Measurements from ENCODE around the gene PPID. TPM values are rescaled to one million over a fixed set of nuclear protein-coding genes. Genes with fewer than 3 reads are reported as not detected.

The PPID gene
- total and polyA plus RNA-seq, 2 of the 13 experiments (the other 11 are each of a cell fraction or from before 2014, with no cell fraction given), result 15.4 to 63.4 TPM

DNA sequence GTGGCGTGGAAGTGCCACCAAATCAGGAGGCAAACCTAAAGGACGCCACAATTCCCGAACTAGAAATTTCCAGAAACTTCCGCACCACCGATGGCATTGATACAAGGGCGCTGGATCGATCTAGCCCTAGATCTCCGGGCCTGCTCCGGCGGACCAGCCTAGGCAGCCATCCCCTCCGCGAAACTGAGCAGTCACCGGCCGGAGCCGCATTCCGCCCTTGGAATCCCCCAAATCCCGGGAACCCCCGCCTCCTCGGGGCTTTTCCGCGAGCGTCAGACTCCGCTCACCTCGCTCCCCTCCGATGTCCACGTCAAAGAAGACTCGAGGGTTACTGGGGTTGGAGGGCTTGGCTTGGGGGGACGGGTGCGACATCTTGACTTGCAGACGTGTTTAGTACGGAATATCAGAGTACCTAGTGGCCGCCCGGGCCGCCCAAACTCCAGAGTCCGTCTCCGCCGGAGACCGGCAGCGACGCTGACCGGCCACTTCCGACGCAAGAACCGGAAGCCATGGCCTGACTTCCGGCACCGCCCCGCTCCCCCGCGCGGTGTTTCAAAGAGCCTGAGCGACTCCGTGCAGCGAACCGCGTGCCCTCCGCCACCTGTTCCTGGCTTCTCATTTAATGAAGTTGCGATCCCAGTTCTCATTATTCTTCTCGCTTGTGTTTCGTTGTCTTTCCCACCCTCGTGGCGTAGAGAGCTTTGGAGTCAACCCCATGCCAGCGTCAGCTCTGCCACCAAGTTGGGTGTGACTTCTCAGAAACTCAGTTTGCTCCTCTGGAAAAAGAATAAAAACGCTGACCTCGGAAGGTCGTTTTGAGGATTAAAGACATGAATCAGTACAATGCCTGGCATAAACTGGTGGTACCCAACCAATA lies at the start of gene PPID (continued):
- TF ChIP-seq, protein P1, sequence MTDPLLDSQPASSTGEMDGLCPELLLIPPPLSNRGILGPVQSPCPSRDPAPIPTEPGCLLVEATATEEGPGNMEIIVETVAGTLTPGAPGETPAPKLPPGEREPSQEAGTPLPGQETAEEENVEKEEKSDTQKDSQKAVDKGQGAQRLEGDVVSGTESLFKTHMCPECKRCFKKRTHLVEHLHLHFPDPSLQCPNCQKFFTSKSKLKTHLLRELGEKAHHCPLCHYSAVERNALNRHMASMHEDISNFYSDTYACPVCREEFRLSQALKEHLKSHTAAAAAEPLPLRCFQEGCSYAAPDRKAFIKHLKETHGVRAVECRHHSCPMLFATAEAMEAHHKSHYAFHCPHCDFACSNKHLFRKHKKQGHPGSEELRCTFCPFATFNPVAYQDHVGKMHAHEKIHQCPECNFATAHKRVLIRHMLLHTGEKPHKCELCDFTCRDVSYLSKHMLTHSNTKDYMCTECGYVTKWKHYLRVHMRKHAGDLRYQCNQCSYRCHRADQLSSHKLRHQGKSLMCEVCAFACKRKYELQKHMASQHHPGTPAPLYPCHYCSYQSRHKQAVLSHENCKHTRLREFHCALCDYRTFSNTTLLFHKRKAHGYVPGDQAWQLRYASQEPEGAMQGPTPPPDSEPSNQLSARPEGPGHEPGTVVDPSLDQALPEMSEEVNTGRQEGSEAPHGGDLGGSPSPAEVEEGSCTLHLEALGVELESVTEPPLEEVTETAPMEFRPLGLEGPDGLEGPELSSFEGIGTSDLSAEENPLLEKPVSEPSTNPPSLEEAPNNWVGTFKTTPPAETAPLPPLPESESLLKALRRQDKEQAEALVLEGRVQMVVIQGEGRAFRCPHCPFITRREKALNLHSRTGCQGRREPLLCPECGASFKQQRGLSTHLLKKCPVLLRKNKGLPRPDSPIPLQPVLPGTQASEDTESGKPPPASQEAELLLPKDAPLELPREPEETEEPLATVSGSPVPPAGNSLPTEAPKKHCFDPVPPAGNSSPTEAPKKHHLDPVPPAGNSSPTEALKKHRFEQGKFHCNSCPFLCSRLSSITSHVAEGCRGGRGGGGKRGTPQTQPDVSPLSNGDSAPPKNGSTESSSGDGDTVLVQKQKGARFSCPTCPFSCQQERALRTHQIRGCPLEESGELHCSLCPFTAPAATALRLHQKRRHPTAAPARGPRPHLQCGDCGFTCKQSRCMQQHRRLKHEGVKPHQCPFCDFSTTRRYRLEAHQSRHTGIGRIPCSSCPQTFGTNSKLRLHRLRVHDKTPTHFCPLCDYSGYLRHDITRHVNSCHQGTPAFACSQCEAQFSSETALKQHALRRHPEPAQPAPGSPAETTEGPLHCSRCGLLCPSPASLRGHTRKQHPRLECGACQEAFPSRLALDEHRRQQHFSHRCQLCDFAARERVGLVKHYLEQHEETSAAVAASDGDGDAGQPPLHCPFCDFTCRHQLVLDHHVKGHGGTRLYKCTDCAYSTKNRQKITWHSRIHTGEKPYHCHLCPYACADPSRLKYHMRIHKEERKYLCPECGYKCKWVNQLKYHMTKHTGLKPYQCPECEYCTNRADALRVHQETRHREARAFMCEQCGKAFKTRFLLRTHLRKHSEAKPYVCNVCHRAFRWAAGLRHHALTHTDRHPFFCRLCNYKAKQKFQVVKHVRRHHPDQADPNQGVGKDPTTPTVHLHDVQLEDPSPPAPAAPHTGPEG (CRISPR knock-in tag; IDR thresholded peaks at IDR 0.05), result 0 out of 2 replicates have a peak, but pooled peaks have one; percentile 70
- TF ChIP-seq ZMYM3 (CRISPR knock-in tag; IDR thresholded peaks at IDR 0.05) (no peak), AGO2 (optimal IDR thresholded peaks at IDR 0.05; ENCODE audit: low read depth, low read length) (peak; percentile 83), PCBP1 (IDR thresholded peaks at IDR 0.05; ENCODE audit: borderline replicate concordance, low read depth, low read length) (no peak), ZNF430 (CRISPR knock-in tag; IDR thresholded peaks at IDR 0.05) (peak; percentile 65), CREM (IDR thresholded peaks at IDR 0.05) (peak; percentile 48; the same call in 1 of the 2 replicates), CREM (CRISPR knock-in tag; IDR thresholded peaks at IDR 0.05) (no peak), FOXP1 (IDR thresholded peaks at IDR 0.05) (no peak), FOXP1 (CRISPR knock-in tag; IDR thresholded peaks at IDR 0.05) (no peak; the same call in 1 of the 2 replicates), KAT2B (IDR thresholded peaks at IDR 0.05; ENCODE audit: borderline replicate concordance, low read depth, low read length) (no peak), ATF7-NPFF (CRISPR knock-in tag; IDR thresholded peaks at IDR 0.05; ENCODE audit: low read depth) (peak; percentile 35; the same call in 1 of the 2 replicates)
- TF ChIP-seq, protein P2, sequence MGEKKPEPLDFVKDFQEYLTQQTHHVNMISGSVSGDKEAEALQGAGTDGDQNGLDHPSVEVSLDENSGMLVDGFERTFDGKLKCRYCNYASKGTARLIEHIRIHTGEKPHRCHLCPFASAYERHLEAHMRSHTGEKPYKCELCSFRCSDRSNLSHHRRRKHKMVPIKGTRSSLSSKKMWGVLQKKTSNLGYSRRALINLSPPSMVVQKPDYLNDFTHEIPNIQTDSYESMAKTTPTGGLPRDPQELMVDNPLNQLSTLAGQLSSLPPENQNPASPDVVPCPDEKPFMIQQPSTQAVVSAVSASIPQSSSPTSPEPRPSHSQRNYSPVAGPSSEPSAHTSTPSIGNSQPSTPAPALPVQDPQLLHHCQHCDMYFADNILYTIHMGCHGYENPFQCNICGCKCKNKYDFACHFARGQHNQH (CRISPR knock-in tag; IDR thresholded peaks at IDR 0.05), result peak; percentile 95
- TF ChIP-seq, protein P3, sequence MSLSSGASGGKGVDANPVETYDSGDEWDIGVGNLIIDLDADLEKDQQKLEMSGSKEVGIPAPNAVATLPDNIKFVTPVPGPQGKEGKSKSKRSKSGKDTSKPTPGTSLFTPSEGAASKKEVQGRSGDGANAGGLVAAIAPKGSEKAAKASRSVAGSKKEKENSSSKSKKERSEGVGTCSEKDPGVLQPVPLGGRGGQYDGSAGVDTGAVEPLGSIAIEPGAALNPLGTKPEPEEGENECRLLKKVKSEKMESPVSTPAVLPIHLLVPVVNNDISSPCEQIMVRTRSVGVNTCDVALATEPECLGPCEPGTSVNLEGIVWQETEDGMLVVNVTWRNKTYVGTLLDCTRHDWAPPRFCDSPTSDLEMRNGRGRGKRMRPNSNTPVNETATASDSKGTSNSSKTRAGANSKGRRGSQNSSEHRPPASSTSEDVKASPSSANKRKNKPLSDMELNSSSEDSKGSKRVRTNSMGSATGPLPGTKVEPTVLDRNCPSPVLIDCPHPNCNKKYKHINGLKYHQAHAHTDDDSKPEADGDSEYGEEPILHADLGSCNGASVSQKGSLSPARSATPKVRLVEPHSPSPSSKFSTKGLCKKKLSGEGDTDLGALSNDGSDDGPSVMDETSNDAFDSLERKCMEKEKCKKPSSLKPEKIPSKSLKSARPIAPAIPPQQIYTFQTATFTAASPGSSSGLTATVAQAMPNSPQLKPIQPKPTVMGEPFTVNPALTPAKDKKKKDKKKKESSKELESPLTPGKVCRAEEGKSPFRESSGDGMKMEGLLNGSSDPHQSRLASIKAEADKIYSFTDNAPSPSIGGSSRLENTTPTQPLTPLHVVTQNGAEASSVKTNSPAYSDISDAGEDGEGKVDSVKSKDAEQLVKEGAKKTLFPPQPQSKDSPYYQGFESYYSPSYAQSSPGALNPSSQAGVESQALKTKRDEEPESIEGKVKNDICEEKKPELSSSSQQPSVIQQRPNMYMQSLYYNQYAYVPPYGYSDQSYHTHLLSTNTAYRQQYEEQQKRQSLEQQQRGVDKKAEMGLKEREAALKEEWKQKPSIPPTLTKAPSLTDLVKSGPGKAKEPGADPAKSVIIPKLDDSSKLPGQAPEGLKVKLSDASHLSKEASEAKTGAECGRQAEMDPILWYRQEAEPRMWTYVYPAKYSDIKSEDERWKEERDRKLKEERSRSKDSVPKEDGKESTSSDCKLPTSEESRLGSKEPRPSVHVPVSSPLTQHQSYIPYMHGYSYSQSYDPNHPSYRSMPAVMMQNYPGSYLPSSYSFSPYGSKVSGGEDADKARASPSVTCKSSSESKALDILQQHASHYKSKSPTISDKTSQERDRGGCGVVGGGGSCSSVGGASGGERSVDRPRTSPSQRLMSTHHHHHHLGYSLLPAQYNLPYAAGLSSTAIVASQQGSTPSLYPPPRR (CRISPR knock-in tag; IDR thresholded peaks at IDR 0.05; ENCODE audit: borderline replicate concordance), result peak; percentile 25; the same call in 1 of the 2 replicates
- TF ChIP-seq, protein P4, sequence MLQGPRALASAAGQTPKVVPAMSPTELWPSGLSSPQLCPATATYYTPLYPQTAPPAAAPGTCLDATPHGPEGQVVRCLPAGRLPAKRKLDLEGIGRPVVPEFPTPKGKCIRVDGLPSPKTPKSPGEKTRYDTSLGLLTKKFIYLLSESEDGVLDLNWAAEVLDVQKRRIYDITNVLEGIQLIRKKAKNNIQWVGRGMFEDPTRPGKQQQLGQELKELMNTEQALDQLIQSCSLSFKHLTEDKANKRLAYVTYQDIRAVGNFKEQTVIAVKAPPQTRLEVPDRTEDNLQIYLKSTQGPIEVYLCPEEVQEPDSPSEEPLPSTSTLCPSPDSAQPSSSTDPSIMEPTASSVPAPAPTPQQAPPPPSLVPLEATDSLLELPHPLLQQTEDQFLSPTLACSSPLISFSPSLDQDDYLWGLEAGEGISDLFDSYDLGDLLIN (CRISPR knock-in tag; IDR thresholded peaks at IDR 0.05; ENCODE audit: borderline replicate concordance), result no peak
- TF ChIP-seq, protein P5, sequence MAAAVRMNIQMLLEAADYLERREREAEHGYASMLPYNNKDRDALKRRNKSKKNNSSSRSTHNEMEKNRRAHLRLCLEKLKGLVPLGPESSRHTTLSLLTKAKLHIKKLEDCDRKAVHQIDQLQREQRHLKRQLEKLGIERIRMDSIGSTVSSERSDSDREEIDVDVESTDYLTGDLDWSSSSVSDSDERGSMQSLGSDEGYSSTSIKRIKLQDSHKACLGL (CRISPR knock-in tag; IDR thresholded peaks at IDR 0.05), result peak; percentile 90

Data from HepG2 (cell line).